GM18507 (cell line): ENCODE results near the gene RGS3.
"Not testable (repeated sequence)": the region's sequence is repeated elsewhere in the genome, so short reads cannot be mapped to it uniquely, and the experiment has no call there.

Source experiments
- DNase-seq: peaks from one replicate; pipeline ENCODE4 v3.0.0; 2011; ENCODE audit warnings: low read depth; ENCODE audit not compliant: insufficient read length; ENCODE audit errors: extremely low spot score
- FAIRE-seq: peaks from 2 replicates; lab custom pipeline; 2011; peaks lifted over from hg19 to GRCh38; lab: Jason Lieb, UNC

RGS3 gene

DNA sequence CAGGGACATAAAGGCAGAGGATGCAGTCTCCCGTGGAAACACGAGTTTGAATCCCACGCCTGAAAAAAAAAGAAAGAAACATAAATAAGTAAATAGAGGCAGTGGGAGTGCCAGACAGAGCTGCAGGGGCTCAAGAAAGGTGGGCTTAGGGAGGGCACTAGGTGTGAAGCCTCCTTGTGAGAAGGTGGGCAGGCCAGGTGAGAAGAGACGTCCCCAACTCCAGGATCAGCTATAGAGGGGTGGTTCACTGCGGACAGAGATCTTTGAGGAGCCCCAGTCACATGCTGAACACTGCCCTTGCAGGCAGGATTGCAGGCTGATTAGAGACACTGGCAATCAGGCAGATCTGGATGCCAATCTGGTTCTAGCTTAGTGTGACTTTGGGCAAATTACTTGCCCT is 172.1 kb downstream of the RGS3 start:
- FAIRE-seq (no peak), DNase-seq (no peak)

DNA sequence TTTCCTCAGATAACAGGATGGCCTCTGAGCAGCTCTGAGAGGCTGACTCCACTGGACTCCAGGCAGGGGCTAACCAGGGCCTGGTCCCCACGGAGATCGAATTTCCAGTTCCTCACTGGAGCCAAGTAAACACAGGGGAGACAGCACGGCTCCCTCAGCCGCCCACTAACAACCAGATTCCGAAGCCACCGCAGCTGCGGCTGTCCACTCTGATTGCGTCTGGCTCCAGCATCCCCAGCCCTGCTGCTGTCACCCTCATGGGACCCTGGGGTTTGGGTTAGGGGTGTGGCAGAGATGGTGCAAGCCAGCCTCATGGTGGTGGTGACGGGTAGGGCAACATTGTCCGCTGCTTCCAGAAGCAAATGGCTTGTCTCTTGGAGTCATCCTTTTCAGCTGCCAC is 172.6 kb downstream of the RGS3 start:
- FAIRE-seq (no peak), DNase-seq (no peak)

DNA sequence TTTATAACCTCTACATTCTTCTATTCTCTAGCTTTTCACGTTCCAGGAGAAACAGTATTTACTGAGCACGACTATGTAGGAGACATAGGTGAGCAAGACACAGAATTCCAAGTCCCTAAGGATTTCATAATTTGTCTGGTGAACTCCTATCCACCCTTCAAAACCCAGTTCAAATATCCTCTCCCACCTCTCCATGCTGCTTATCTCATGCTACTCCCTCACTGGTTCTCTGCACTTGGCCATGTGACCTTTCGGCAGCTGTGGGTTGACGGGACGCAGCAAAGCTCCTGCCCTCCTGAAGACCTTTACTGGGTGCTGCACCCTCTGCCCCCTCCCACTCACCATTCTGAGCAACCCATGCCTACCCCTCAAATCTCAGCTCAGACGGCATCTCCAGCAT is 173.2 kb downstream of the RGS3 start:
- no peak for DNase-seq
- FAIRE-seq = no peak

GRCh38 chr9:113638490-113638889 is 175.0 kb downstream of the RGS3 start:
- DNase-seq (no peak), FAIRE-seq (no peak)

GRCh38 chr9:113638897-113639296 is 175.4 kb downstream of the RGS3 start:
- FAIRE-seq = no peak
- no peak for DNase-seq

DNA sequence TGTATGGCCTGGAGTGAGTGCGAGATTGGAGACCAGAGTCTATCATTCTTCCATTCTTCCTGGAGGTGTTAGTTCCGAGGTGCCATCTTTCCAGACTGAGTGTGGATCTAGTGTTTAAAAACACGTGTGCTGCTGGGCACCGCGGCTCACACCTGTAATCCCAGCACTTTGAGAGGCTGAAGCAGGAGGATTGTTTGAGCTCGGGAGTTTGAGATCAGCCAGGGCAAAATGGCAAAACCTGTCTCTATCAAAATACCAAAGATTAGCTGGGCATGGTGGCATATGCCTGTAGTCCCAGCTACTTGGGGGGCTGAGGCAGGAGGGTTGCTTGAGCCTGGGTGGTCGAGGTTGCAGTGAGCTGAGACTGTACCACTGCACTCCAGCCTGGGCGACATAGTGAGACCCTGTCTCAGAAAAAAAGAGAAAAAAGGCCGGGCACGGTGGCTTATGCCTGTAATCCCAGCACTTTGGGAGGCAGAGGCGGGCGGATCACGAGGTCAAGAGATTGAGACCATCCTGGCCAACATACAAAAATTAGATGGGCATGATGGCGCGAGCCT is 176.0 kb downstream of the RGS3 start:
- not testable (repeated sequence) for FAIRE-seq, DNase-seq

DNA sequence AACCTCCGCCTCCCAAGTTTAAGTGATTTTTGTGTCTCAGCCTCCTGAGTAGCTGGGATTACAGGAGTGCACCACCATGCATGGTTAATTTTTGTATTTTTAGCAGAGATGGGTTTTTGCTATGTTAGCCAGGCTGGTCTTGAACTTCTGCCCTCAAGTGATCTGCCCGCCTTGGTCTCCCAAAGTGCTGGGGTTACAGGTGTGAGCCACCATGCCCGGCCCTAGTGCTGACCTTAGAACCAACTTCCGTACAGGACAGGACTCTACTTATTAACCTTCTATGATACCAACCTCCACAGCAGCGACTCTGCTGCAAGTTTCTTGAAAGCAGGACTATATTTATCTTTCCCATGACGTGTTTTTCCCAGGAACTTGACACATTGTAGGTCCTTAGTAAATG is 176.9 kb downstream of the RGS3 start:
- FAIRE-seq (no peak), DNase-seq (no peak)

GRCh38 chr9:113641100-113641885 is 177.8 kb downstream of the RGS3 start:
- DNase-seq = no peak
- no peak for FAIRE-seq

DNA sequence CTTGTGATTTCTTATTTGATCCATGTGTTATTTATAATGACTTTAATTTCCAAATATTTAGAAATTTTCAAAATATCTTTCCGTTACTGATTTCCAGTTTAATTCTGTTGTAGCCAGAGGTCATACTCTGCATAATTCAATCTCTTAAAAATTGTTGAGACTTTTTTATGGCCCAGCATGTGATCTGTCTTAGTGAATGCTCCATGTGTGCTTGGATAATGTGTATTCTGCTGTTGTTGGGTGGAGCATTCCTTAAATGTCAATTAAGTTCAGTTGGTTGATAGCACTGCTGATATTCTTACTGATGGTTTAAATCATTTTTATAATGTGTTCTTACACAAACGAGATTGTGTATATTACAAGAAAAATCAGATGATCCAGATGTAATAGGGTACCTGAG is 180.8 kb downstream of the RGS3 start:
- DNase-seq = no peak
- FAIRE-seq = no peak

- FAIRE-seq = no peak
- no peak for DNase-seq
Measured at GRCh38 chr9:113645227-113645977, 181.9 kb downstream of the RGS3 start.

GRCh38 chr9:113645978-113646253 is 182.4 kb downstream of the RGS3 start:
- no peak for DNase-seq
- no peak for FAIRE-seq

DNA sequence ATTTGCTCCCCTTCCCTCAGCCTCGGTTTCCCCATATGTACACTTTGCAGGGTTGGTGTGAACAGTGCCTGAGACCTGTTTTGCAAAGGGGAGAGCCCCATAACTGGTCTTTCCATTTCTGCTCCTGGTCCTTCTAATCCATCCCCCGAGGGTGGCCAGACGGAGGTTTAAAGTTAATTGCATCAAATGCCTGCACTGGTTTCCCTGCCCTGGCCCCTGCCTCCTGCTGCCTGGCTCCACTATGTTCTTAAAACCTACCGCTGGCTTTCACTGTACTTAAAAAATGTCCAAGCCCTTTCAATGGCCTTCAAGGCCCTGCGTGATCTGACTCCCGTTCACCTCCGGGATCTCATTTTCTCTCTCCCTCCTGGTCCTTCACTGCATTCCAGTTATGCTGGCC is 183.0 kb downstream of the RGS3 start:
- no peak for DNase-seq
- FAIRE-seq = no peak
